HEK293 (cell line): ENCODE results near the gene TIGD1.

Experiments used
- CTCF ChIP-seq: fragments of 450-650 bp; formaldehyde crosslinking; IDR thresholded peaks from 2 replicates; pipeline ENCODE4 v1.5.1; 2016; ENCODE audit warnings: missing biosample characterization, missing genetic modification characterization
- RBAK ChIP-seq: fragments of 450-650 bp; formaldehyde crosslinking; IDR thresholded peaks from 2 replicates; pipeline ENCODE4 v1.5.1; 2016; ENCODE audit warnings: missing biosample characterization, missing genetic modification characterization
- ZNF23 ChIP-seq: fragments of 450-650 bp; formaldehyde crosslinking; IDR thresholded peaks from 2 replicates; pipeline ENCODE4 v1.5.1; 2016; ENCODE audit warnings: missing biosample characterization, missing genetic modification characterization, borderline replicate concordance
- ZNF274 ChIP-seq, 2 experiments: fragments of 200-500 bp in 1 of 2; fragments of 450-650 bp in 1 of 2; sonication (Bioruptor generic) in 1 of 2; formaldehyde crosslinking in 1 of 2; IDR thresholded peaks; 2 replicates each; pipeline versions ENCODE4 v1.5.1 to v1.6.1; 2014 to 2016; ENCODE audit warnings: borderline replicate concordance in 1 of 2, inconsistent platforms in 1 of 2, low read length in 1 of 2, missing biosample characterization in 1 of 2, missing genetic modification characterization in 1 of 2
- ZNF311 ChIP-seq: fragments of 450-650 bp; formaldehyde crosslinking; IDR thresholded peaks from 2 replicates; pipeline ENCODE4 v1.5.1; 2017; ENCODE audit warnings: missing biosample characterization, missing genetic modification characterization, borderline replicate concordance
- ZNF416 ChIP-seq: fragments of 450-650 bp; formaldehyde crosslinking; IDR thresholded peaks from 2 replicates; pipeline ENCODE4 v1.5.1; 2016; ENCODE audit warnings: missing biosample characterization, missing genetic modification characterization
- ZNF423 ChIP-seq: fragments of 450-650 bp; formaldehyde crosslinking; IDR thresholded peaks from 2 replicates; pipeline ENCODE4 v1.5.1; 2016; ENCODE audit warnings: missing biosample characterization, missing genetic modification characterization
- ZNF76 ChIP-seq: fragments of 450-650 bp; formaldehyde crosslinking; IDR thresholded peaks from 2 replicates; pipeline ENCODE4; 2016; ENCODE audit warnings: low read depth, missing biosample characterization, missing genetic modification characterization, borderline replicate concordance
- ZNF777 ChIP-seq: fragments of 450-650 bp; formaldehyde crosslinking; IDR thresholded peaks from 2 replicates; pipeline ENCODE4 v1.5.1; 2017; ENCODE audit warnings: missing biosample characterization, missing genetic modification characterization, borderline replicate concordance
- TF ChIP-seq, protein P1 (sequence below): fragments of 450-650 bp; formaldehyde crosslinking; IDR thresholded peaks from 2 replicates; pipeline ENCODE4 v1.5.1; 2016; ENCODE audit warnings: missing biosample characterization, missing genetic modification characterization
- TF ChIP-seq, protein P2 (sequence below): fragments of 450-650 bp; formaldehyde crosslinking; optimal IDR thresholded peaks from 2 replicates; pipeline ENCODE3; 2016; ENCODE audit warnings: missing biosample characterization, mild to moderate bottlenecking, missing genetic modification characterization

DNA sequence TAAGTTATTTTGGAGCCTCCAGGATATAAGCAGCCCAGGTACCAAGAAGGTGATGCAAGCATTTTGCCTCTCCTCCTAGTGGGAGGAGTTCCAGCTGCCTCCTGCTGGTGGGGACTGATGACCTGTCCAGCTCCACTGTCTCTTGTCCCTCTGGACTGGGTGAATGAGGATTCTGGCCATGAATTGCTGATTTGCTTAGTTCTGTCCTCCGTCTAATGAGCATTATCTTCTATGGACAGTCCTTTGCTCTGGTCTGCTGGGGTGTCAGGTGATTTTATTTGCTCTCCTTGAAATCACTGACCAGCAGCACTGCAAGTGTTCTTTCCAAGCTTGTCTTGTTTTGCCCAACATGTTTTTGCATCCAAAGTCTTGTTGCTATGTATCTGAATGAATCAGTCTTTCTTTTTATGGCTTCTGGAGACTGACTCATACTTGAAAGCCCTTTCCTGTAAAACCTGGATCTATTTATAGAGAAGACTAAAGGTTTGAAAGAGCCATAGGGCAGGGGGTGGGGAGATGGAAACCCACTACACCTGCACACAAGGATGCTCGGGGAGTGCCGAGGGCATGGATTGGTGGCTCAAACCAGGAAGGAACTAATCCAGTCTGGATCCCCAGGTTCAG, 42.5 kb upstream of the TIGD1 start:
- TF ChIP-seq ZNF423 (no peak), RBAK (tag by site-specific recombination) (no peak), ZNF23 (tag by site-specific recombination) (no peak), ZNF76 (tag by site-specific recombination) (no peak), ZNF416 (tag by site-specific recombination) (no peak), CTCF (no peak), ZNF777 (no peak), ZNF274 (IDR thresholded peaks at IDR 0.05; ENCODE audit: low read length) (no peak), ZNF274 (tag by site-specific recombination; IDR thresholded peaks at IDR 0.05; ENCODE audit: borderline replicate concordance) (no peak), ZNF311 (tag by site-specific recombination) (no peak)
- TF ChIP-seq, protein P1, sequence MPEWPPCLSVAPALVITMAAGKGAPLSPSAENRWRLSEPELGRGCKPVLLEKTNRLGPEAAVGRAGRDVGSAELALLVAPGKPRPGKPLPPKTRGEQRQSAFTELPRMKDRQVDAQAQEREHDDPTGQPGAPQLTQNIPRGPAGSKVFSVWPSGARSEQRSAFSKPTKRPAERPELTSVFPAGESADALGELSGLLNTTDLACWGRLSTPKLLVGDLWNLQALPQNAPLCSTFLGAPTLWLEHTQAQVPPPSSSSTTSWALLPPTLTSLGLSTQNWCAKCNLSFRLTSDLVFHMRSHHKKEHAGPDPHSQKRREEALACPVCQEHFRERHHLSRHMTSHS (tag by site-specific recombination), result no peak
- TF ChIP-seq, protein P2, sequence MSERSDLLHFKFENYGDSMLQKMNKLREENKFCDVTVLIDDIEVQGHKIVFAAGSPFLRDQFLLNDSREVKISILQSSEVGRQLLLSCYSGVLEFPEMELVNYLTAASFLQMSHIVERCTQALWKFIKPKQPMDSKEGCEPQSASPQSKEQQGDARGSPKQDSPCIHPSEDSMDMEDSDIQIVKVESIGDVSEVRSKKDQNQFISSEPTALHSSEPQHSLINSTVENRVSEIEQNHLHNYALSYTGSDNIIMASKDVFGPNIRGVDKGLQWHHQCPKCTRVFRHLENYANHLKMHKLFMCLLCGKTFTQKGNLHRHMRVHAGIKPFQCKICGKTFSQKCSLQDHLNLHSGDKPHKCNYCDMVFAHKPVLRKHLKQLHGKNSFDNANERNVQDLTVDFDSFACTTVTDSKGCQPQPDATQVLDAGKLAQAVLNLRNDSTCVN, result no peak
